ENCODE measurements around the gene EHMT1.
"Not testable (repeated sequence)": the region's sequence is repeated elsewhere in the genome, so short reads cannot be mapped to it uniquely, and the experiment has no call there.

EHMT1 gene

DNA sequence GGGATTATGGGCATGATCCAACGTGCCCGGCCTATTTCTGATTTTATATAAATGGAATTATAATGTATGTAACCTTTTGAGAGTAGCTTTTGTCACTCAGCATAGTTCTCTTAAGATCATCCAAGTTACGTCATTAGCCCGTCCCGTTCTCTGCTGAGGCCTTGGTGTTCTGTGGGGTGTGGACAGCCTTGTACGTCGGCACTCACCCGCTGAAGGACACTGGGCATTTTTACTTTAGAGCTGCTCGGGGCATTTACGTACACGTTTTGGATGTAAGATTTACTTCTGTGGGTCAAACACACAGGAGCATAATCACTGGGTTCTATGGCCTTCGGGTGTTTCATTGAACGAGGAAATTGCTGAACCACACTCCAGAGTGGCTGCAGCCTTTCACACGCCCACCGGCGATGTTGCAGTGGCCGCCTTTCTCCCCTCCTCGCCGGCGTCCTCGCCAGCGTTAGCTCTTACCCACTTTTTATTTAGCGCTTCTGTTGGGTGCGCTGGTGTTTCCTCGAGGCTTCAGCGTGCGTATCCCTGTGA, 101.8 kb downstream of the EHMT1 start:
- DNase-seq (ENCODE audit: low read depth), result no peak

- DNase-seq (ENCODE audit: low read depth), result no peak
Observed at GRCh38 chr9:137721479-137721878, 102.7 kb downstream of the EHMT1 start.

- no peak for DNase-seq (ENCODE audit: low read depth)
Observed at GRCh38 chr9:137721899-137722298, 103.1 kb downstream of the EHMT1 start.

GRCh38 chr9:137722481-137722880, 103.7 kb downstream of the EHMT1 start:
- DNase-seq (ENCODE audit: low read depth), result no peak

- DNase-seq (ENCODE audit: low read depth), result not testable (repeated sequence)
Observed at GRCh38 chr9:137723356-137723755, 104.6 kb downstream of the EHMT1 start.

DNA sequence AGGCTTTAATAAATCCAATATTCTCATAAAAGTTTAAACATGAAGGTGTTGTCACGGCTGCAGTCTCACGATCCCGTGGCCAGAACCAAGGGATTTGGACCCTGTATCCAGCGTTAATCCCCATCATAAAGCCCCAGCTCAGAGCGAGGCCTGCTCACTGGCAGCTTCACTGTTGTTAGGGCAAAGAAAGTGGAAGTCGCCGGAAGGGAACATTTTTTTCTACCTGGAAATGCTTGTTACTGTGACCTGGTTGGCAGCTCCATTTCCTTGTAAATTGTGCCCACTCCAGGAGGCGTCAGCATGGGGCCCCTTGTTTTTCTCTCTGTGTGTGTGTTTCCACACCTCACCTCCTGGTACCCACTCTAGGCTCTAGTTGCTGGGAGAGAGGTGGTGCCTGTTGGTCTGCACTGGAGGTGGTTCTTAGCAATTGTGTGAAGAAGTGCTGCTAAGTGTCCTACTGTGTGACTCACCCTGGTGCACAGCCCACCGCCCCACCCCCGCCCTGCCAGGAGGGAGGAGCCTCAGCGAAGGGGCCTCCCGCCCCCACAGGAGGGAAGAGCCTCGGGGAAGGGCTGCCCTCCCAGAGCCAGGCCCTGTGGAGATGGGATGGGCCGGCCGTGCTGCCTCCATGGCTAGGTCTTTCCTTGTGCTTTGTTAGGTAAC, 105.1 kb downstream of the EHMT1 start:
- no peak for DNase-seq (ENCODE audit: low read depth)

GRCh38 chr9:137724818-137725240, 106.0 kb downstream of the EHMT1 start:
- DNase-seq (ENCODE audit: low read depth), result no peak

DNA sequence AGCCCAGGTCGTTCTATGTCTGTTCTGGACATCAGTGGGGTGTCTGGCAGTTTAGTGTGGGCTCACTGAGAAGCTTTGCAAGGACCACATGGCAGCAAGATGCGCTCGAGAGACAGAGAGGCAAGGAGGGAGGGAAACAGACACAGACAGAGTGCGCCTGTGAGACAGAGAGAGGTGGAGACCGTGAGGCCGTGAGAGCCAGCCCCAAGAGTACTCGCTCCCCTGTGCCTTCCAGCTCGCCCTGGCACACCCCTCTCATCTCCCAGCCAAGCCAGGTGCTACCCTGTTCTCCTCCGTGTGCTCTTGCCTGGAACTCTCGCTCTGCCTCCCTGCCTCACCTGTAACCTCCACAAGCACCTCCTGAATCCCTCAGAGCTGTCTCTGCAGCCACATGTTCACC, 106.8 kb downstream of the EHMT1 start:
- no peak for DNase-seq (ENCODE audit: low read depth)

GRCh38 chr9:137726336-137726735, 107.5 kb downstream of the EHMT1 start:
- not testable (repeated sequence) for DNase-seq (ENCODE audit: low read depth)

- no peak for DNase-seq (ENCODE audit: low read depth)
Observed at GRCh38 chr9:137726764-137727163, 108.0 kb downstream of the EHMT1 start.

DNA sequence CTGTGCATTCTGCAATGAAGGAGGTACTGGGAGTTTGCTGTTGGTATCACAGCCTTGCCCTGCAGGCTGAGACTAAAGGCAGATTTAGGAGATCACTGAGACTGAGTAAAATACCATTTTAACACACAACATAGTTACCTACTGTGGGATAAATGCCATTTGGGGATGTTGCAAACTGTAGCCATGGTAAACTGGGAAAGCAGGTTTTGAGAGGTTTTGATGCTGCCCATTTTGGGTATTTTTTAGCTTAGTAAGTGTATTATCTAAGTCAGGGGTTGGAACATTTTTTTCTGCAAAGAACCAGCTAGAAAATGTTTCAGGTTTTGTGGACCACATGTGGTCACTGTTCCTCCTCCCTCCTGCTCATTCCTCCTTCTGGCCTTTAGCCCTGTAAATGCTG, 108.9 kb downstream of the EHMT1 start:
- DNase-seq (ENCODE audit: low read depth), result no peak

- DNase-seq (ENCODE audit: low read depth), result no peak
Observed at GRCh38 chr9:137728444-137729311, 109.9 kb downstream of the EHMT1 start.

DNA sequence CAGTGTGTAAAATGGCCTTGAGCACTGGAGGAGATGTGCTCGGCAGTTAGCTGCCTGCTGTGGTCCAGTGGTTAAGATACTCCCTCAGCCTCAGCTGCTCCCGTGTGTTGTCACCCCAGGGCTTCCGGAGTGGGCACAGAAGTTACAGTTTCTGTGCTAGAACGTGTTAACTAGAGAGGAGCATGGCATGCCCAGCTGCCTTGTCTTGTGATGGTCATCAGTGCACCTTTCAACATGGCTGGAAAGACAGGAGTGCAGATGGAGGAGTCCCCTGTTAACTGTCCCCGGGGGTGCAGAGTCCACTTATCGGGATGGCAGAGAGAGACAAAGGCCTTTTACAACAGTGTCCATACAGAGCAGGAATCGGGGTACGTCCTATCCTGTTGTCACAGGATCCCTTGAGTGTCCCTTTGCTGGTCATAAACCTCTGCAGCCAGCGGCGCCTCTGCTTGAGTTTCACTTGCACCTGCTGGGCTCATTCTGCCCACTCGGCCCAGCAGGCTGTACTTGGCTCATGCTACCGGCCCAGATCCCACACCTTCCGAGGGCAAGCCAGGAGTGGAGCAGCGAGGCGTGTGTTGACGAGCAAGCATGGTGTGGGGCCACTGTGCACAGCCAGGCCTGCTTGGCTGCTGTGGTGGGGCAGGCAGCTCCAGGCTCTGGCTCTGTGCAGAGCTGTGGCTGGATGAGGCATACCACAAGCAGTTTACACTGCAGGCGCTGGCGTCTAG, 112.6 kb downstream of the EHMT1 start:
- no peak for DNase-seq (ENCODE audit: low read depth)

- DNase-seq (ENCODE audit: low read depth), result no peak
Observed at GRCh38 chr9:137731947-137732813, 113.4 kb downstream of the EHMT1 start.

- no peak for DNase-seq (ENCODE audit: low read depth)
Observed at GRCh38 chr9:137733429-137733828, 114.6 kb downstream of the EHMT1 start.

DNA sequence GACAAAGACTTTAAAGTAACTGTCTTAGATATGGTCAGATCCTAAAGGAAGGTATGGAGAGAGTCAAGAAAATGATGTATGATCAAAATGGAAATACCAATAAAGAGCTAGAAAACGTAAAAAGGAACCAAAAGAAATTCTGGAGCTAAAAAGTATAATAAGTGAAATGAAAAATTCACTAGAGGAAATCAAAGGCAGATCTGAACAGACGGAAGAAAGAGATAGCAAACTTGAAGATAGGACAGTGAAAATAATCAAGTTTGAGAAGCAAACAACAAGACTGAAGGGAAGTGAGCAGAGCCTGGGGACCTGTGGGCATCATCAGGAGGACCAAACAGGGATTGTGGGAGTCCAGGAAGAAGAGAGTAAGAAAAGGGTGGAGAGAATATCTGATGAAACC, 115.4 kb downstream of the EHMT1 start:
- no peak for DNase-seq (ENCODE audit: low read depth)

GRCh38 chr9:137738182-137738696, 119.4 kb downstream of the EHMT1 start:
- DNase-seq (ENCODE audit: low read depth), result not testable (repeated sequence)

GRCh38 chr9:137738703-137739102, 119.9 kb downstream of the EHMT1 start:
- DNase-seq (ENCODE audit: low read depth), result no peak

DNA sequence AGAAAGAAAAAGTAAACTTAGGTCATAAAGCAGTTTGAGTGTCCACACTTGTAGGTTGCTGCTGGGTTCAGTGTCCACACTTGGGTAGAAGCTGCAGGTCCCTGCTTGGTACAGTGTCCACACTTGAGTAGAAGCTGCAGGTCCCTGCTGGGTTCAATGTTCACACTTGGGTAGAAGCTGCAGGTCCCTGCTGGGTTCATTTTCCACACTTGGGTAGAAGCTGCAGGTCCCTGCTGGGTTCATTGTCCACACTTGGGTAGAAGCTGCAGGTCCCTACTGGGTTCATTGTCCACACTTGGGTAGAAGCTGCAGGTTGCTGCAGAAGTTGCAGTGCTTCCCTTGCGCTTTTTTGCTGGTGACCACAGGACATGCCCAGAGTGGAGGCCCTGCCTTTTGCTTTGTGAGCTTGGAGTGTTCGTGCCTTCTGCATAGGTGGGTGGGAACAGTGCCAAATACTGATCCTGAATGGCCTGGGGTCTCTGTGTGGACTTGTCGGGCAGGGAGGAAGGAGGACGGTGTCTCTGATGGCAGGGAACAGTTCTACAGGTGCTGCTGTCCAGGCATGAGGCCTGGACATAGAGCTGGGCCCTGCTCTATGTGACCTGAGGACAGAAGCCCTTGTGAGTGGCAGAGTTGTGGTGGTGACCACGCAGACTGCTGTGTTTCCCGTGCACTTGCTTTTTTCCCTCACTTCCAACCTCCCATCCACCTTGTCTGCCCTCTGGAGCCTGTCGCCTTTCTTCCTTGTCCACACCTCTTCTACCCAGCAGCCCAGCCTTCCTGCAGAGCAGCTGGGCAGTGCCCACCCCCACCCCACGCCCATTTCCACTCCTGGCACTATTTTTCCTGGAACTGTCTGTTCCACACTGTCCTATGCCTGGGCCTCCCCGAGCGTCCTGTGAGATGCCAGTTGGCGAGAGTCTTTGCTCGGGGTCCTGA, 120.8 kb downstream of the EHMT1 start:
- no peak for DNase-seq (ENCODE audit: low read depth)

DNA sequence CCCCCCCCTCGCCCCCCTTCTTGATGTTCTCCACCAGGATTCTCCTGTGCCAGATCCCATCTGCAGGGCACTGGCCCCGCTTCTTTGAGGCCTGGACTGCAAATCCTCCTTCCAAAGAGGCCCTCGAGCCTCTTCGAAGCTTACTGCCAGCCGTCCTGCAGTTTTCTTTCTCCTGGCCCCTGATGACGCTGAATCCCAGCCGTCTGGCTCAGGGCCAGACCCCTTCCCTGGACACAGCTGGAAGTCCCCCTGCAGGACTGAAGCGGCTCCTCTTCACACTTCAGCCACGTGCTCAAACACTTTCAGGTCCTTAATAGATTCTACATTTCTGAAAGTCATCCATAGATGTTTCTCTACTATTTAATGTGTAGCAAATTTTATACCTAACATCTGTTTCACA, 121.5 kb downstream of the EHMT1 start:
- no peak for DNase-seq (ENCODE audit: low read depth)

Data from activated T-cell treated with anti-CD3 and anti-CD28 coated beads for 24 hours (primary cell).